GM12878 (cell line): ENCODE measurements around the gene OTOGL. TPM values are rescaled to one million over a fixed set of nuclear protein-coding genes. Genes with fewer than 3 reads are reported as not detected.

Experiments
- ATAC-seq: fragments of 200-7000 bp; cut with Tn5 transposase; 3 replicates; pipeline ENCODE4 v1.9.1; 2020; ENCODE audit warnings: mild to moderate bottlenecking, moderate library complexity
- BruUV-seq: library from RNA; stranded (reverse); fragments of 400-500 nt; replicated peaks from 2 replicates; lab custom pipeline; 2021; lab: Mats Ljungman, UMichigan
- CTCF ChIA-PET: fragments of 300-600 bp; sonication (Branson Sonifier 250); formaldehyde crosslinking; extraction: SDS; loops from one replicate; lab custom pipeline; 2021; ENCODE audit warnings: inconsistent platforms; lab: Yijun Ruan, JAX
- POLR2A ChIA-PET: fragments of 350-600 bp; formaldehyde crosslinking; extraction: SDS; loops from one replicate; lab custom pipeline; 2021; ENCODE audit warnings: inconsistent platforms; lab: Charles Lee
- RAD21 ChIA-PET: fragments of 300-600 bp; sonication (Branson Sonifier 250); formaldehyde crosslinking; loops from one replicate; lab custom pipeline; 2023; ENCODE audit warnings: antibody characterized with exemption; ENCODE audit not compliant: unreplicated experiment; lab: Charles Lee
- SMC1A ChIA-PET: fragments of 300-600 bp; sonication (Branson Sonifier 250); formaldehyde crosslinking; loops from one replicate; lab custom pipeline; 2023; ENCODE audit not compliant: unreplicated experiment, uncharacterized antibody; lab: Charles Lee
- DNase-seq: peaks from one replicate; pipeline ENCODE4 v3.0.0-alpha.2; 2011; ENCODE audit warnings: low read depth, low spot score
- FAIRE-seq: peaks from 3 replicates; lab custom pipeline; 2011; peaks lifted over from hg19 to GRCh38; lab: Jason Lieb, UNC
- H2AFZ ChIP-seq: 2 replicates; pipeline ENCODE4 v1.6.0; 2011; ENCODE audit warnings: low read depth, low read length, control low read depth; ENCODE audit not compliant: control insufficient read depth
- H3K27ac ChIP-seq: 2 replicates; pipeline ENCODE4 v1.5.1; 2011; ENCODE audit warnings: control low read depth; ENCODE audit not compliant: control insufficient read depth, insufficient read depth
- H3K27me3 ChIP-seq, 2 experiments: replicated peaks in 1 of 2; 2 replicates each; pipeline versions ENCODE4 v1.6.0 to v1.6.1; 2011; ENCODE audit warnings: low read length in 1 of 2; ENCODE audit not compliant: control insufficient read depth in 2 of 2, insufficient read depth in 2 of 2
- H3K36me3 ChIP-seq, 2 experiments: 2 replicates each; pipeline ENCODE4 v1.5.1; 2011; ENCODE audit warnings: low read length in 1 of 2; ENCODE audit not compliant: control insufficient read depth in 2 of 2, insufficient read depth in 2 of 2
- H3K4me1 ChIP-seq: 2 replicates; pipeline ENCODE4 v1.6.1; 2011; ENCODE audit warnings: mild to moderate bottlenecking, low read length, moderate library complexity, mixed read lengths; ENCODE audit not compliant: control insufficient read depth, insufficient read depth
- H3K4me2 ChIP-seq: 2 replicates; pipeline ENCODE4 v1.6.0; 2011; ENCODE audit warnings: control low read depth; ENCODE audit not compliant: control insufficient read depth, insufficient read depth
- H3K4me3 ChIP-seq: fragments of 200-600 bp; sonication (generic); 2 replicates; pipeline ENCODE4 v1.5.1; 2016
- H3K79me2 ChIP-seq: 2 replicates; pipeline ENCODE4 v1.6.0; 2011; ENCODE audit warnings: low read length; ENCODE audit not compliant: control insufficient read depth, insufficient read depth
- H3K9ac ChIP-seq: 2 replicates; pipeline ENCODE4 v1.8.0; 2011; ENCODE audit warnings: low read length, control low read depth, mixed read lengths; ENCODE audit not compliant: control insufficient read depth, insufficient read depth
- H3K9me3 ChIP-seq: replicated peaks from 3 replicates; pipeline ENCODE4 v1.5.1; 2011; ENCODE audit warnings: mild to moderate bottlenecking, low read length; ENCODE audit not compliant: control insufficient read depth, insufficient read depth
- H4K20me1 ChIP-seq: 2 replicates; pipeline ENCODE4 v1.6.0; 2011; ENCODE audit not compliant: control insufficient read depth, insufficient read depth
- ASH2L ChIP-seq: fragments of 300-600, 200-600 bp; sonication (generic); IDR thresholded peaks from 2 replicates; pipeline ENCODE4 v1.6.1; 2017; ENCODE audit warnings: low read depth, mild to moderate bottlenecking, borderline replicate concordance
- CHD4 ChIP-seq: fragments of 200-600 bp; sonication (generic); IDR thresholded peaks from 2 replicates; pipeline ENCODE4 v1.6.1; 2016; ENCODE audit warnings: mild to moderate bottlenecking
- FOS ChIP-seq: IDR thresholded peaks from 3 replicates; pipeline ENCODE4 v1.6.1; 2011; ENCODE audit warnings: borderline replicate concordance; ENCODE audit not compliant: insufficient read length; ENCODE audit errors: extremely low read depth
- FOXK2 ChIP-seq: fragments of 450-650 bp; IDR thresholded peaks from 2 replicates; pipeline ENCODE4 v1.6.1; 2017; ENCODE audit warnings: mild to moderate bottlenecking, moderate library complexity
- JUNB ChIP-seq: IDR thresholded peaks from 2 replicates; pipeline ENCODE4 v1.6.1; 2016; ENCODE audit warnings: antibody characterized with exemption, mild to moderate bottlenecking
- MTA3 ChIP-seq: IDR thresholded peaks from 2 replicates; pipeline ENCODE4 v1.6.1; 2012; ENCODE audit warnings: low read length, inconsistent platforms, borderline replicate concordance
- NRF1 ChIP-seq: conservative IDR thresholded peaks from 2 replicates; pipeline ENCODE4 v1.6.1; 2011; ENCODE audit warnings: mild to moderate bottlenecking, low read depth, low read length, improper control_type of control experiment
- YBX1 ChIP-seq: fragments of 450-650 bp; IDR thresholded peaks from 2 replicates; pipeline ENCODE4 v1.6.1; 2016; ENCODE audit warnings: antibody characterized with exemption
- YY1 ChIP-seq: IDR thresholded peaks from 2 replicates; pipeline ENCODE4 v1.6.1; 2011; ENCODE audit warnings: low read depth, mild to moderate bottlenecking, low read length
- ZBTB33 ChIP-seq: fragments of 450-650 bp; IDR thresholded peaks from 2 replicates; pipeline ENCODE4 v1.6.1; 2017; ENCODE audit warnings: mild to moderate bottlenecking
- in situ Hi-C: fragments of 300-500 bp; cut with MboI; formaldehyde crosslinking; loops from 9 replicates; pipeline ENCODE4 v1.14.3; 2018; ENCODE audit warnings: mixed read lengths
- intact Hi-C: fragments of 100-400 bp; cut with micrococcal nuclease; formaldehyde crosslinking; loops from one replicate; pipeline ENCODE4 v1.14.2; 2022; ENCODE audit not compliant: unreplicated experiment
- polyA plus RNA-seq, 11 experiments: library from polyadenylated mRNA; depleted of rRNA in 4 of 11; unstranded in 6 of 11; stranded (reverse) in 5 of 11; fragments of >200 nt; fragmentation: Nextera tagmentation in 4 of 11; fragmentation: Illumina TruSeq in 1 of 11; extraction: Ambion mirVana in 4 of 11; extraction: Trizol in 1 of 11; gene quantifications; 1 replicate in 1 of 11; 2 replicates in 10 of 11; pipeline versions ENCODE4 v1.2.1 to v1.2.3, GENCODE V29; 2011 to 2016; ENCODE audit warnings: inconsistent platforms in 2 of 11, missing spikeins in 2 of 11, low read depth in 1 of 11
- total RNA-seq, 4 experiments: library from RNA; depleted of rRNA in 3 of 4; stranded (reverse); fragments of >200 nt in 3 of 4; fragmentation: Illumina TruSeq in 1 of 4; extraction: Trizol in 1 of 4; gene quantifications; 2 replicates each; pipeline versions ENCODE4 v1.2.1 to v1.2.3, GENCODE V29; 2013 to 2021
- TF ChIP-seq, protein P1 (sequence below): IDR thresholded peaks from 2 replicates; pipeline ENCODE4 v1.6.1; 2011; ENCODE audit warnings: low read depth, mild to moderate bottlenecking, low read length, moderate library complexity, borderline replicate concordance; ENCODE audit errors: extremely low read depth

OTOGL gene
- total and polyA plus RNA-seq, 10 of the 15 experiments (the other 5 are each of a cell fraction or from before 2014, with no cell fraction given), result 0.04 to 3.7 (median 0.27) TPM

- no peak for TF ChIP-seq ZBTB33
- no peak for TF ChIP-seq CHD4
- TF ChIP-seq YBX1, result no peak
- TF ChIP-seq FOS, result no peak
- TF ChIP-seq, protein P1, sequence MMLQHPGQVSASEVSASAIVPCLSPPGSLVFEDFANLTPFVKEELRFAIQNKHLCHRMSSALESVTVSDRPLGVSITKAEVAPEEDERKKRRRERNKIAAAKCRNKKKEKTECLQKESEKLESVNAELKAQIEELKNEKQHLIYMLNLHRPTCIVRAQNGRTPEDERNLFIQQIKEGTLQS, result no peak
- no peak for TF ChIP-seq JUNB
- TF ChIP-seq YY1, result no peak
- TF ChIP-seq FOXK2, result no peak
- TF ChIP-seq ASH2L, result no peak
- TF ChIP-seq NRF1, result no peak
- no peak for TF ChIP-seq MTA3
- Histone ChIP-seq H3K4me3 (no peak overlapping the region), H3K9ac (no peak overlapping the region), H3K27me3 (no peaks in the 10 kb centered on the region), H4K20me1 (no peaks in the 10 kb centered on the region), H3K79me2 (no peaks in the 10 kb centered on the region), H2AFZ (no peak overlapping the region), H3K9me3 (no peaks in the 10 kb centered on the region), H3K4me2 (no peak overlapping the region), H3K4me1 (no peaks in the 10 kb centered on the region), H3K27ac (no peak overlapping the region), H3K36me3 (no peaks in the 10 kb centered on the region)
- POLR2A ChIA-PET, result no interaction called here
- CTCF ChIA-PET, result no interaction called here
- RAD21 ChIA-PET, result no interaction called here
- in situ Hi-C loops (no loop called here), intact Hi-C loops (no loop called here)
- BruUV-seq, result no TSS peak
- DNase-seq (no peak), ATAC-seq (no peak), FAIRE-seq (no peak)
- SMC1A ChIA-PET, result interaction anchor here (0.6 kb wide), 1 partner anchor 94 kb away, joined by 3 read pairs; no protein-coding TSS in a partner anchor
Observed at GRCh38 chr12:80056845-80057244, 42.5 kb upstream of the OTOGL start.
